Activated naive CD4-positive, alpha-beta T cell treated with anti-CD3 and anti-CD28 coated beads, Interleukin-2, amount 50 U/mL, for 72 hours (primary cell): Measurements from ENCODE around the gene CABLES1. TPM values are rescaled to one million over a fixed set of nuclear protein-coding genes. Genes with fewer than 3 reads are reported as not detected.

Experiments
- ATAC-seq, 2 donors: fragments of 150-1000 bp; cut with Tn5 transposase; 2 replicates each; pipeline ENCODE4 v1.10.0; 2021; ENCODE audit warnings: mild to moderate bottlenecking in 2 of 2, moderate library complexity in 2 of 2
- DNase-seq, 2 donors: peaks; one replicate each; pipeline ENCODE4 v3.0.0; 2021 to 2022; ENCODE audit warnings: low spot score in 2 of 2
- H3K27ac Mint-ChIP-seq, 2 donors: one replicate each; pipeline ENCODE4 v1.8.0; 2022; ENCODE audit warnings: mild to moderate bottlenecking in 2 of 2, mixed read lengths in 2 of 2
- H3K36me3 Mint-ChIP-seq, 2 donors: one replicate each; pipeline ENCODE4 v1.8.0; 2022; ENCODE audit warnings: mixed read lengths in 2 of 2
- H3K9me3 Mint-ChIP-seq, 2 donors: one replicate each; pipeline ENCODE4 v1.8.0; 2022; ENCODE audit warnings: mixed read lengths in 2 of 2
- total RNA-seq, 2 donors: library from RNA; stranded (reverse); gene quantifications; one replicate each; pipeline ENCODE4 v1.2.3, GENCODE V29; 2022

CABLES1 gene
- total RNA-seq, 2 donors from 2014 or later = 5.6 to 6.5 TPM

DNA sequence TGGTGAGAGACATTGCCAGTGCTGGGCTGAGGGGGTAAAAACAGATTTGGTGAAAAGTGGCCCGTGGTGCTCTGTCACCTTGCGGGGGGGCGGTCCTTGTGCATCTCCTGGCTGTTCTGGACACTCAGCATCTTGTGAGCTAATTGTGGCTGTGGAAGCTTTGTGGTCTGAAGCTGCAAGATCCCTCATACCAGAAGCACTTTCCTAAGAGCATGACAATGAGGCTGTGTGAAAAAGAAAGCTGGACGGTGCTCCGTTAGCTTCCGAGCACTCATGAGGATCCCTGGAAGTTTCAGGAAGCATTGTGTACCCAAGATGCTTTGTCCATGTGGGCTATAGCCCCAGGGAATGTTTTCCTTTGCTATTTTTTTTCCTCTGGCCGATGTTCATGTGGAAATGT, 74.5 kb downstream of the CABLES1 start:
- peaks cover 10 to 38% of the 10 kb centered on the region in 2 donors for H3K36me3 Mint-ChIP-seq
- no peak for ATAC-seq
- peaks cover 4 to 14% of the 10 kb centered on the region in 2 donors for H3K9me3 Mint-ChIP-seq
- DNase-seq = no peak
- H3K27ac Mint-ChIP-seq = peak overlapping the region; percentile 48 to 77

DNA sequence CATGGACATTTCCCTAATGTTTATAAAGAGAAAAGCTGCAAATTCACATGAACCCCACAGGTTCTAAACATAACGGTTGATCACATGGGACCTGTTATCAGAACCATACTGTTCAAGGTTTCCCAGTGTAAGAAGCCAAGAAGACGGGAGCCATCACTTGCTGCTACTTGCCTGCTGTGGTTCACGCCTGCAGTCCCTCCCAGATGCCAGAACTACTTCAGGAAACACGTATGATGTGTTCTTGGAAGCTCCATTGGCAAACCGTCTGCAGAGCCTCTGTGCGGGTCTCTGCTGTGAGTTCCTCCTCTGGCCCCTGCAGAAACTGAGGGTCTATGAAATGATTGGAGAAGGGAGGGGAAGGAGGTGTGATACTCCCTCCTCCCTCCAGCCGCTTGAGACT, 75.2 kb downstream of the CABLES1 start:
- DNase-seq = no peak
- peaks cover 10 to 32% of the 10 kb centered on the region in 2 donors for H3K36me3 Mint-ChIP-seq
- peaks cover 3 to 13% of the 10 kb centered on the region in 2 donors for H3K9me3 Mint-ChIP-seq
- ATAC-seq = no peak
- H3K27ac Mint-ChIP-seq = peak overlapping the region in 1 of 2 donors; percentile 77

DNA sequence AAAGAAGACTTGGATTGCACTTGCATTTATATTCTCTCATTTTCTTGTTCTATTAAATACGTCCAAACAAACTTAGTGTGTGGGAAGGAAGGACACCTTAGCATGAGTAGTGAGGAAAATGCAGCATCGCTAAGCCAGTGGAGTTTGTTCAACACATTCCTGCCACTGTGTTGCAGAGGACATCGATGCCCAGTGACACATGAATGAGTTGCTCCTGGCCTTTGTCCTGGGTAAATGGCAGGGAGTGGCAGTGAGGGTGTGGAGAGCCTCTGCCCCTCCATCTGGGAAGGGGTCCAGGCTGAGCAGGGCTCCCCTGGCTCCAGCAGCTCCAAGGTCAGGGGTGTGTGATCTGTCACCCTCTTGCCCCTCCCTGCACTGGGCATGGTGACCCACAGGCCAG, 75.9 kb downstream of the CABLES1 start:
- DNase-seq (no peak), ATAC-seq (no peak)
- Mint-ChIP-seq H3K9me3 (peaks cover 3 to 13% of the 10 kb centered on the region in 2 donors), H3K36me3 (peaks cover 8 to 26% of the 10 kb centered on the region in 2 donors), H3K27ac (no peak overlapping the region)

DNA sequence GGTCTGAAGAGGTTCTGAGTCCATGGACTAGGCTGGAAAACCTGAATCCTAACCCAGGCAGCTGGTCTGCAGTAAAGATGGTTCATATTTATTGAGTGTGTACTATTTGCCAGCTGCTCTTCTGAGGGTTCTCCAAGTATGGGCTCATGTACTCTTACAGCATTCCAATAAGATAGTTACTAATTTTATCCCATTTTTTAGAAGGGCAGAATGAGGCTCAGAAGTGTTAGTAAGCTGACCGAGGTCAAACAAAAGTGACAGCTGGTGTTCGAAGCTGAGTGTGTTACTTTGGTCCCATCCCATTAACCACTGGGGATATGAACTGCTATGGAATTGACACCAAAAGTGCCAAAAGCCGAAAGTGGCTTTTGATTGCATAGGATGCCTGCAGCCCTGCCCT, 76.9 kb downstream of the CABLES1 start:
- ATAC-seq (no peak), DNase-seq (no peak)
- Mint-ChIP-seq H3K36me3 (peaks cover 4 to 16% of the 10 kb centered on the region in 2 donors), H3K9me3 (peaks cover 3 to 13% of the 10 kb centered on the region in 2 donors), H3K27ac (no peak overlapping the region)

DNA sequence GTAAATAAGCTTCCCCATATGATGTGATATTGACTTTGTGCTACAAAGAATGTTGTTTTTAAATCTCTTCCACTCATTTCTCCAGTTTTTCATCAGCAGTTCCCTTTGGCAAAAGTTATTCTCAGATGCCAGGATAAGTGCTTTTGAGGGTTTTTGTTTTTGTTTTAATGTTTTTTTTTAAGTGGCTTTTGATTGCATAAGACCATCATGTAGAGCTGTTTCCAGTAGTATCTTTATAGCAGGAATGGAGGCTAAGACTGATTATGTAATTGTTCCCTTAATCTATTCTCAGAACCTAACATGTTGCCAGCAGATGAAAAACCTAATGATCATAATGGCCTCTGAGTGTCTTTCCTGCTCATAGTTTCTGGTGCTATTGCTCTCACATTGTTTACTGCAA, 77.9 kb downstream of the CABLES1 start:
- DNase-seq (no peak), ATAC-seq (no peak)
- Mint-ChIP-seq H3K36me3 (peaks cover 1 to 9% of the 10 kb centered on the region in 2 donors), H3K9me3 (peaks cover 3 to 9% of the 10 kb centered on the region in 2 donors), H3K27ac (no peak overlapping the region)

DNA sequence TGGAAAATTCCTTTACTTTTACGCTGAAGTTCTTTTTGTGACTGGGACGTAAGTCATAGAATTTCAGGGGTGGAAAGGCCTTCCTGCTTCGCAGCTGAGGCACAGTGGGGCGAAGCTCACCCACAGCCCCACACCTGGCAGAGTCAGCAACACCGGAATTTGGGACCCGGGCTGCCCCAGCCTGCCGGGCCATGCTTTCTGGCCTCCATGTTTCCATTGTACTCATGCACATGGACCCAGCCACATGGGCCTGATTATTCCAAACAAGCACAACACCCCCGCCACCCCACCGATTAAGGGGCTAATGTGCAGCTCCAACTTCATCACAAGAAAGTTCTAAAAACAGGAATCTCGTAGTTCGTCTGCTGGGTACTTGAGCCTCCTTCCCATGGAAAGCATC, 82.5 kb downstream of the CABLES1 start:
- Mint-ChIP-seq H3K9me3 (no peaks in the 10 kb centered on the region), H3K27ac (no peak overlapping the region)

DNA sequence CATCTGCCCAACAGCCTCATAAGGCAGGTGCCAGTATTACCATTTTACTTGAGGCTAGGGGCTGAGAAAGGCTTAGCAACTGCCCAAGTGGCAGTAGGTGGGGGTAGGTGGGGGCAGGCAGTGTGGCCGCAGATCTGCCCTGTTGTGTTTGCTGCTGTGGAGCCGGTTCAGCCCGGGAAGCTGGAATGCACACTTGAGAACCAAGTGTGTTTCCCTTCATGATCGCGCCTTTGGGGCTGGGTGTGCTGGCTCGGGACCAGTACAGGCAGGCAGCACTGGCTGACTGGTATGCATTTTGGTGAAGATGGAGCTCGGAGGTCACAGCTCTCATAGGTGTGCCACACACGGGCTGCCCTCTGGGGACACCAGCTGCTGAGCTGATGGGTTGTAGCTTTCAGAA, 85.1 kb downstream of the CABLES1 start:
- no peaks in the 10 kb centered on the region for H3K9me3 Mint-ChIP-seq
- no peak overlapping the region for H3K27ac Mint-ChIP-seq

More for the DNA sequence above, 82.5 kb downstream of the CABLES1 start:
- ATAC-seq (no peak), DNase-seq (no peak)
- H3K36me3 Mint-ChIP-seq = no peaks in the 10 kb centered on the region

DNA sequence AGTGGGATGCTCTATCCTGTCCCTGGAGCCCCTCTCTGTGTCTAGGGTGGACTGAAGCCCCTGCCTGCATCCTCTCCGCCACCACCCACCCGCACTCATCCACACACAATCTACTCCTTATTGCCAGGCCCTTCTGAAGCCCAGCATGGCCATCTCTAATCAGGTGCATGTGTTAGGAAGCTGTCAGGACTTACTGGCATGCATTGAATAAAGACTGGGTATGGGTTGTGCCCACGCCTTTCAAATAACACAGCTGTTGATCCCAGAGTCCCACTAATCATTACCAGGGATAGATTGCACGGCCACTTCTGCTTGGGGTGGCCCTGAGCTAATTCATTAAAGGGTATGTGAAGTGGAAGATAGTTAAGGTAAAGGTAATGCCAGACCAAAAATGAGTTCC, 88.4 kb downstream of the CABLES1 start:
- no peak for ATAC-seq
- peaks cover 0 to 6% of the 10 kb centered on the region in 2 donors for H3K9me3 Mint-ChIP-seq
- peaks cover 14 to 19% of the 10 kb centered on the region in 2 donors for H3K36me3 Mint-ChIP-seq
- no peak overlapping the region for H3K27ac Mint-ChIP-seq
- no peak for DNase-seq

More for the DNA sequence above, 85.1 kb downstream of the CABLES1 start:
- no peaks in the 10 kb centered on the region for H3K36me3 Mint-ChIP-seq
- no peak for DNase-seq
- ATAC-seq = no peak

DNA sequence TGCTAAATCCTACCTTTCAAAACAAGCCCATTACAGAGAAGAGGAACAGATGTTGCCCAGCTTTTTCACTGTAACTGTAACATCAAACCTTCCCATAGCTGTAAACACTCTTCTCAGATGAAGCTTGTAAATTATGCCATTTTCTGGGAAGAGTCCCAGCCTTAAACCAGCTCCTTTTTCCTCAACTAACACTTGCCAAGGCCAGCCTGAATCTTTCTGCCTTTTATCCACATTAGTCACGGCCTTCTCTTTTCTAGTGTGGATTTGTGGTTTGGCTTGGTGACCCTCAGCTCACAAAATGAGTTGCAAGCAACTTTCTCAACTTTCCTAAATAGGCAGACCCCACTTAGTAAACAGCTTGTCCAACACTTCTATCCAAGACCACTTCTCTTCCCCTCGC, 90.2 kb downstream of the CABLES1 start:
- peaks cover 0 to 6% of the 10 kb centered on the region in 2 donors for H3K9me3 Mint-ChIP-seq
- no peak for ATAC-seq

DNA sequence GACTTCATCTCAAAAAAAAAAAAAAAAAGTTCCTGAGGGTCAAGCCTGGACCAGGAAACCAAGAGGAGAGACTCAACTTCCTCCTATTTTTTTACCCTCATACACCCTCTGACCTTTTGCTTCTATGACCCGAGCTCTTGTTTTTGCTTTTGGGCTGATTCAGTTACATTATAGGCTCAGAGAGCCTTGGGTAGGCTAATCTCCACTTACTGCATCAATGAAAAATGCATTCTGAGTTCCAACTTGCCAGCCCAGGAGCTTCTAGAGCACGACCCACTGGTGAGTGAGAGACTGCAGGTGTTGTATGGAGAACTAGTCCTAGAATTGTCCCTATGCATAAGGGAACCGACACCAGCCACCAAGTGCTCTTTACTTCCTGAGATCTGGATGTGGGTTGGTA, 91.1 kb downstream of the CABLES1 start:
- Mint-ChIP-seq H3K27ac (peak overlapping the region in 1 of 2 donors; percentile 80), H3K36me3 (peaks cover 24 to 33% of the 10 kb centered on the region in 2 donors), H3K9me3 (peaks cover 4 to 6% of the 10 kb centered on the region in 2 donors)
- ATAC-seq (no peak), DNase-seq (no peak)

More for the DNA sequence above, 90.2 kb downstream of the CABLES1 start:
- DNase-seq = no peak
- H3K36me3 Mint-ChIP-seq = peaks cover 19 to 26% of the 10 kb centered on the region in 2 donors
- peak overlapping the region; percentile 27 to 52 for H3K27ac Mint-ChIP-seq

DNA sequence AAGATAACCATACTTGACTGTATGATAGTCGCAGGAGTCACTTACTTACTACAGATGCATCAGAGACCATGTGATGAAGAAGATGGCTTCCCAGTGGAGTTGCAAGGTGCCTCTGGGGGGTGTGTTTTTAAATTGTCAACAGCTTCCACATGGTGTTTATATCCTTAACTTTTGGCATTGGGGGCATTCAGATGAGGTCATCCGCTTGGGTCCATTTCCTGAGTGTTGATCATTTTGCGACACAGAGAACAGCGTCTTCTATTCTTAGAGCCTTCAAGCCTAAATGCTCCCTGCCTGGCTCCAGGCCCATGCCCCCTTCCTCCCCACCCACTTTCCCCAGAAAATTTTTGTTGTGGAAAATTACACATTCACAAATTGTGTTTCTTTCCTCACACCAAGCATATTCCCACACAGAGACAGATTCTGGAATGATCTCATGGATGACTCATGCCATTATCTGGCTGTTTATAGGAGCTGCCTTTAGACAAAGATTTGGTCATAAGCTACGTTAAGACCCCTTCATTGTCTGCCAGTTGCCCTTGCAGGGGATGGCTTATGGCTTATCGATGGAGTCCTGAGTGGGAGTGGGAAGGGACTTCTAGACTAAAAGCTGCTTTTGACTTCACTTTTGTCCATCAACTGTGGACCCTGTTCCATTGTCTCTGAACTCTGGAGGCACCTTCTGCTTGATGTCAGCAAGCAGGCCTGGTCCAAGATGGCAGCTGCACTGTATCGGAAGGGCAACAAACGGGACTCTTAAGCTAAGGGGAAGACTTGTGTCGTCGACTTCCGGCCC, 91.8 kb downstream of the CABLES1 start:
- Mint-ChIP-seq H3K27ac (peak overlapping the region in 1 of 2 donors; percentile 80), H3K36me3 (peaks cover 24 to 39% of the 10 kb centered on the region in 2 donors), H3K9me3 (peaks cover 4 to 6% of the 10 kb centered on the region in 2 donors)
- ATAC-seq = no peak
- no peak for DNase-seq

DNA sequence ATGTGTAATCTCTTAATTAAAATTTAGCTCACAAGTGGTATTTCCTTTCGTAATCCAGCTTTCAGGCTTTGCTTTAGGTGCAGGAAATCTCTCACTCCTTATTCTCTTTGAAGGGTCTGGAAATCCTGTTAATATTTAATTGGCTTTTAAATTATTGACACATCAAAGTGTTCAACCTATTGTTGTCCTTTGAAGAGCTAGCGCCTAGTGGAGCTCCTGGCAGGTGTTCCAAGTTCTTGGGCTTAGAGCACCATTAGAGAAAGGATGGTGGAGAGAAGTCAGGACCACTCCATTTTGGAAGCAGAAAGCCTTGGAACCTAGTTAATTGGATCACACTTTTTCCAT, 92.4 kb downstream of the CABLES1 start:
- H3K27ac Mint-ChIP-seq = peak overlapping the region in 1 of 2 donors; percentile 80
- ATAC-seq (no peak), DNase-seq (no peak)
- H3K9me3 Mint-ChIP-seq = peaks cover 4 to 6% of the 10 kb centered on the region in 2 donors
- peaks cover 24 to 45% of the 10 kb centered on the region in 2 donors for H3K36me3 Mint-ChIP-seq

DNA sequence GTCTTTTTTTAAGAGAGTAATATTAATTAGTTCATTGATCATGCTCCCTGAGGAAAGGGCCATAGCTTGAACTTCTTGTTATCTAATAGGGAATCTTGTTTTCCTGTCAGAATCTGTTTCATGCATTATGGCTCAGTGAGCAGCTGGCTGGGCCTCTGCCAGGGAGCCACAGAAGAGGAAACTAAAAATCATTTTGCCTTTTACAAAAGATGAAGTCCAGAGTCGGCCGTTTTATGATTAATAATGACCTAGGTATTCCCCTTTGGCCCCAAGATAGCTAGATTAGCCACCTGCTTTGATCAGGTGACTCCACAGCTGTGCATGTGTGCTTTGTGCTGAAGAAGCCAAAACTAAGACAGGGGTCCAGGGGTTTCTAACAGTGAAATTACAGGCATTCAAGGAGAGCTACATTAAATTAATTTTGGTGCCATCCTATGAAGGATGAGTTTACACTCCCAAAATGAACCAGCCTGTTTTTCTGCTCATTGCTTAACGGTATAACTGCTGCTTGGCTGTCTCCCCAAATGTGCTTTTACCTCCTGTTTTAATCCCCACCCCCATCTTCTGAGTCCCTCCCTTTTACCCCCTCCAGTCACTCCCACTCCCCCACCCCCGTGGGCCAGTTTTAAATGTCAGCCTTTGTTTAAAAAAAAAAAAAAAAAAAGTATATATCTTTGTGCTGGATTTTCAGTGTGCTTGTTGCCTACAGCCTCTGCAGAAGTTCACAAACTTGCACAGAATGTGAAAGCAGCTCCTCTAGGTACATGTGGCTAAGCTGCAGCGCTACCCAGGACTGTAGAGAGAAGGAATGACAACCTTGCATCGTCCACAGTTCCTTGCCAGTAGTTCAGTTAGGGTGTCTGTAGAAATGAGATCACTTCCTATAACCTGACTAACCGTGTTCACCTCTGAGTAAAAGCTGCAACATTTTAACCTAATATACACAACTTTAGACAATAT, 93.1 kb downstream of the CABLES1 start:
- peak overlapping the region; percentile 80 to 95 for H3K27ac Mint-ChIP-seq
- ATAC-seq = peak; percentile 25 to 30
- H3K9me3 Mint-ChIP-seq = peaks cover 4 to 6% of the 10 kb centered on the region in 2 donors
- no peak for DNase-seq
- H3K36me3 Mint-ChIP-seq = peaks cover 30 to 52% of the 10 kb centered on the region in 2 donors

DNA sequence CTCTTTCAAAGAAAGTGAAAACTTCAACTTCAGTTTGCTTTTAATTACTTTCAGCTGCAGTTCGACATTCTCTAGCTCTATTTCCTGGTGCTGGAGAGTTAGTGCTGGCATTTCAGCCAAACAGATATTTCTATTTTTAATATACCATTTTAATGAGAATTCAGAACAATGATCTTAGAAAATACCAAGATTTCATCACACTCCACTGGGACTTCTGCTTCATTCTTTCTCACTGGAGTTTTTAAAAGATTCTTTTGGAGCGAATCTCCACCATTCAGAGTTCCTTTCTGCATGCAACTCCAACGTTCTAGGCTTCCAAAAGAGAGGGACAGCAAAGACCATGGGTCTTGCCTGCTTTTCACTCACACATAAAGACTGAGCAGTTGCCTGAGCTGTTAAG, 94.2 kb downstream of the CABLES1 start:
- Mint-ChIP-seq H3K27ac (peak overlapping the region in 1 of 2 donors; percentile 75), H3K36me3 (peaks cover 30 to 52% of the 10 kb centered on the region in 2 donors), H3K9me3 (peaks cover 4 to 6% of the 10 kb centered on the region in 2 donors)
- no peak for DNase-seq
- ATAC-seq = no peak

DNA sequence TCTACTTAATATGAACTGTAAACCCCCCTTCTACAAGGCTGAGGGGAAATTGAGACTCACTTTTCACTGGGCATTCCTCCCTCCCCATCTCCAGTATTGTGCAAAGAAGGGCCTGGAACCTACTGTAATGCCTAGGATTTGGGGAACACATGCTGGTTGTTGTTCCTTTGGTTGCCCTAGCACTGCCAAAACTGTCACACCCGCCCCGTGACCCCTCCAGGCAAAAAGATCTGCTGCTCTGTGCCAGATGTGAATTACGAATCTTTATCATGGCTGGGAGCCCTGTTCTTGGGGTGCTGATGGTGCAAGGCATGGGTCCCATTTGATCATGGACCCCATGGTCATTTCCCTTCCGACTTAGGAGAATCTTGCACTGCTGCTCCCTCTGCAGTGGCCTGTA, 95.4 kb downstream of the CABLES1 start:
- Mint-ChIP-seq H3K9me3 (peaks cover 4 to 6% of the 10 kb centered on the region in 2 donors), H3K36me3 (peaks cover 28 to 52% of the 10 kb centered on the region in 2 donors), H3K27ac (peak overlapping the region; percentile 90)
- DNase-seq (no peak), ATAC-seq (no peak)

DNA sequence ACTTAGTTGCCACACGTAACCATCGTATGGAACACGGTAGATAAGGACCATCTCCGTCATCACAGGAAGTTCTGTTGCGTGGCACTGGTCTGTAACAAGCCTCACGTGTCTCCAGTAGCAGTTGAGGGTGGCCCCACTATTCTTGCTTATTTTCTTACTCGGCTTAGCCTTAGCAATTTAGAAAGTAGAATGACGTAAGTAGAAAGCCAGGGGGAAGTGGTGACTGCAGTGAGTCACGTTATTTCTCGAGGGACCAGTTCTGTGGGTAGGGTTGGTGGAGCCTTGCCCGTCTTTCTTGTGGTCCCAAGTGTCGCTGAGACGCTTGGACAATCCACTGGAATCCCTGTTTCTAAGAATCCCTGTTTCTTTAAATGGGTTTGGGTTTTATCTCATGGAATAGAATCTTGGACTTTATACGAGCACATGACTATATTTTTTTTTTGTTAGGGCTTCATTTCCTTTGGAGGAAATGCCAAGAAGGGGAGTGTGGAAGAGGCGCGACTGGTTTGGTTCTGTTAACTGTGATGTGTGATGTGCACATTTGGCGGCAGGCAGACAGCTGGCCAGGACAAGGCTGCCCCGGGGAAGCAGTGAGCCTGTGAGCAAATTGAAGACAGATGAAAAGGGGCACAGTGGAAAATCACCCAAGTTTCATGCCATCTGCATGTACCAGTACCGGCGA, 96.2 kb downstream of the CABLES1 start:
- ATAC-seq = peak; percentile 94 to 96
- Mint-ChIP-seq H3K9me3 (peaks cover 4 to 5% of the 10 kb centered on the region in 2 donors), H3K27ac (peak overlapping the region; percentile 90 to 95), H3K36me3 (peaks cover 24 to 50% of the 10 kb centered on the region in 2 donors)
- DNase-seq = peak; percentile 62 to 81
